ENCODE results near the gene PCLAF. TPM values are rescaled to one million over a fixed set of nuclear protein-coding genes. Genes with fewer than 3 reads are reported as not detected.
A peak's percentile ranks its signal among the peaks of the same experiment; 100 is the strongest.

Gene PCLAF
- total RNA-seq, 1 experiment from 2014 or later = 138 TPM

GRCh38 chr15:64344651-64345294 is 36.5 kb downstream of the PCLAF start:
- ChIA-PET POLR2A (ENCODE audit: low non-redundant PET) (no interaction called here), CTCF (interaction anchor here (1.5 kb wide), 1 partner anchor 11 kb away, joined by 4 read pairs; the partner anchor contains the start of gene CSNK1G1)
- Histone ChIP-seq H3K27ac (ENCODE audit: low read depth, low read length, poor library complexity, severe bottlenecking) (no peak overlapping the region), H3K4me3 (ENCODE audit: low read depth, low read length, poor library complexity, severe bottlenecking) (no peak overlapping the region), H3K36me3 (ENCODE audit: insufficient read depth, low read length, poor library complexity, severe bottlenecking) (peaks cover 5% of the 10 kb centered on the region), H3K27me3 (replicated peaks; ENCODE audit: insufficient read depth, low read depth, low read length, poor library complexity) (no peaks in the 10 kb centered on the region), H3K9me3 (ENCODE audit: low read depth, low read length, poor library complexity, severe bottlenecking) (no peaks in the 10 kb centered on the region), H3K4me1 (ENCODE audit: insufficient read depth, low read length, poor library complexity, severe bottlenecking) (peaks cover 42% of the 10 kb centered on the region)
- peak; percentile 58 for DNase-seq (ENCODE audit: low spot score)
- intact Hi-C loops (cut with micrococcal nuclease; ENCODE audit: unreplicated experiment) = no loop called here
- TF ChIP-seq EZH2 (IDR thresholded peaks at IDR 0.05; ENCODE audit: borderline replicate concordance, low read depth, low read length, poor library complexity, severe bottlenecking) = no peak
- no TSS peak for BruUV-seq (replicated peaks)

GRCh38 chr15:64343841-64344240 is 37.4 kb downstream of the PCLAF start:
- Histone ChIP-seq H3K27me3 (replicated peaks; ENCODE audit: insufficient read depth, low read depth, low read length, poor library complexity) (no peaks in the 10 kb centered on the region), H3K36me3 (ENCODE audit: insufficient read depth, low read length, poor library complexity, severe bottlenecking) (peaks cover 5% of the 10 kb centered on the region), H3K4me3 (ENCODE audit: low read depth, low read length, poor library complexity, severe bottlenecking) (no peak overlapping the region), H3K9me3 (ENCODE audit: low read depth, low read length, poor library complexity, severe bottlenecking) (no peaks in the 10 kb centered on the region), H3K27ac (ENCODE audit: low read depth, low read length, poor library complexity, severe bottlenecking) (no peak overlapping the region), H3K4me1 (ENCODE audit: insufficient read depth, low read length, poor library complexity, severe bottlenecking) (peaks cover 35% of the 10 kb centered on the region)
- POLR2A ChIA-PET (ENCODE audit: low non-redundant PET) = no interaction called here
- no TSS peak for BruUV-seq (replicated peaks)
- TF ChIP-seq EZH2 (IDR thresholded peaks at IDR 0.05; ENCODE audit: borderline replicate concordance, low read depth, low read length, poor library complexity, severe bottlenecking) (no peak), CTCF (conservative IDR thresholded peaks at IDR 0.05; ENCODE audit: low read depth, low read length) (no peak)
- no peak for DNase-seq (ENCODE audit: low spot score)
- CTCF ChIA-PET = no interaction called here
- intact Hi-C loops (cut with micrococcal nuclease; ENCODE audit: unreplicated experiment) = no loop called here

- no peak overlapping the region for H3K4me3 ChIP-seq (ENCODE audit: low read depth, low read length, poor library complexity, severe bottlenecking)
- H3K27ac ChIP-seq (ENCODE audit: low read depth, low read length, poor library complexity, severe bottlenecking) = peak overlapping the region; percentile 27
- ChIA-PET CTCF (no interaction called here), POLR2A (ENCODE audit: low non-redundant PET) (no interaction called here)
- H3K36me3 ChIP-seq (ENCODE audit: insufficient read depth, low read length, poor library complexity, severe bottlenecking) = peaks cover 5% of the 10 kb centered on the region
- TF ChIP-seq CTCF (conservative IDR thresholded peaks at IDR 0.05; ENCODE audit: low read depth, low read length) (no peak), EZH2 (IDR thresholded peaks at IDR 0.05; ENCODE audit: borderline replicate concordance, low read depth, low read length, poor library complexity, severe bottlenecking) (no peak)
- H3K4me1 ChIP-seq (ENCODE audit: insufficient read depth, low read length, poor library complexity, severe bottlenecking) = peaks cover 29% of the 10 kb centered on the region
- H3K27me3 ChIP-seq (replicated peaks; ENCODE audit: insufficient read depth, low read depth, low read length, poor library complexity) = no peaks in the 10 kb centered on the region
- no TSS peak for BruUV-seq (replicated peaks)
- no peaks in the 10 kb centered on the region for H3K9me3 ChIP-seq (ENCODE audit: low read depth, low read length, poor library complexity, severe bottlenecking)
- intact Hi-C loops (cut with micrococcal nuclease; ENCODE audit: unreplicated experiment) = no loop called here
- DNase-seq (ENCODE audit: low spot score) = peak; percentile 23
Measured at GRCh38 chr15:64343222-64343621, 38.0 kb downstream of the PCLAF start.

- no peaks in the 10 kb centered on the region for H3K9me3 ChIP-seq (ENCODE audit: low read depth, low read length, poor library complexity, severe bottlenecking)
- no TSS peak for BruUV-seq (replicated peaks)
- ChIA-PET POLR2A (ENCODE audit: low non-redundant PET) (no interaction called here), CTCF (no interaction called here)
- no peak for DNase-seq (ENCODE audit: low spot score)
- H3K4me3 ChIP-seq (ENCODE audit: low read depth, low read length, poor library complexity, severe bottlenecking) = no peak overlapping the region
- no peaks in the 10 kb centered on the region for H3K27me3 ChIP-seq (replicated peaks; ENCODE audit: insufficient read depth, low read depth, low read length, poor library complexity)
- intact Hi-C loops (cut with micrococcal nuclease; ENCODE audit: unreplicated experiment) = no loop called here
- TF ChIP-seq EZH2 (IDR thresholded peaks at IDR 0.05; ENCODE audit: borderline replicate concordance, low read depth, low read length, poor library complexity, severe bottlenecking) (no peak), CTCF (conservative IDR thresholded peaks at IDR 0.05; ENCODE audit: low read depth, low read length) (no peak)
- H3K4me1 ChIP-seq (ENCODE audit: insufficient read depth, low read length, poor library complexity, severe bottlenecking) = peaks cover 26% of the 10 kb centered on the region
- H3K36me3 ChIP-seq (ENCODE audit: insufficient read depth, low read length, poor library complexity, severe bottlenecking) = peaks cover 5% of the 10 kb centered on the region
- no peak overlapping the region for H3K27ac ChIP-seq (ENCODE audit: low read depth, low read length, poor library complexity, severe bottlenecking)
Measured at GRCh38 chr15:64341961-64342360, 39.3 kb downstream of the PCLAF start.
